GM18873 (cell line): ENCODE data around the gene ZBTB4.
"Not testable (repeated sequence)": the region's sequence is repeated elsewhere in the genome, so short reads cannot be mapped to it uniquely, and the experiment has no call there.

Source experiments
- ATAC-seq: cut with Tn5 transposase; IDR thresholded peaks from one replicate; pipeline ENCODE4 v1.9.1; 2021; ENCODE audit warnings: mild to moderate bottlenecking, moderate library complexity, moderate number of reproducible peaks; ENCODE audit not compliant: unreplicated experiment, low FRiP score

Gene ZBTB4

DNA sequence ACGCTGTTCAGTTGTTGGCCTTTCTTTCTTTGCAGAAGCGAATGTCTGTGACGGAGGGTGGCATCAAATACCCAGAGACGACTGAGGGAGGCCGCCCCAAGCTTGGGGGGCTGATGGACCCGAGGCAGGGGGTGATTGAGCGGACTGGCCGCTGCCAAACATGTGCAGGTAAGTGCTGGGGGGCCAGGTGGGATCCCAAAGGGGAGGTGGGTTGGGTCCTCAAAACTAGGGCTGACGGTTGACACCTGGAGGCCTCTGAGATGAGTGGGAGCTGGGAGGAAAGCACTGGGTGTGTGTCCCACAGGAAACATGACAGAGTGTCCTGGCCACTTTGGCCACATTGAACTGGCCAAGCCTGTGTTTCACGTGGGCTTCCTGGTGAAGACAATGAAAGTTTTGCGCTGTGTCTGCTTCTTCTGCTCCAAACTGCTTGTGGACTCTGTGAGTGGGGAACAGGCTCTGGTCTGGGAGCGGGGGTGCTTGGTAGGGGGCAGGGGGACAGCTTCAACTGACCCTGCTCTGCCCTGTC lies 16.5 kb upstream of the ZBTB4 start:
- no peak for ATAC-seq

DNA sequence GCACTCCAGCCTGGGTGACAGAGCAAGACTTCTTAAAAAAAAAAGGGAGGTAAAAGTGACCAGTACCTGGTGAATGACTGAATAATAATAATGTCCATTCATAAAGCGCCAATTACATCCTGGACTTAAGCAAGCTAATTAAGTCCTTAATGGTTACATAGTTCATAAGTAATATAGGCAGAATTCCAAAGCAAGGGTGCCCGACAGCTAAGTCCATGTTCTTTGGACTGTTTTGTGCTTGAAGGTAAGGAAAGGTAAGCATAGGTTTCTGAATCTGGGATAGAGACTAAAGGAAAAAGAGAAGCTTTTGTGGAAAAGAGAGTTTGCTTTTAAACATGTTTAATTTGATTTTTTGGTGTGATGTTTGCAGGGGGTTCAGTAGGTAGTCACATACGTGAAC lies 14.5 kb upstream of the ZBTB4 start:
- ATAC-seq = no peak

DNA sequence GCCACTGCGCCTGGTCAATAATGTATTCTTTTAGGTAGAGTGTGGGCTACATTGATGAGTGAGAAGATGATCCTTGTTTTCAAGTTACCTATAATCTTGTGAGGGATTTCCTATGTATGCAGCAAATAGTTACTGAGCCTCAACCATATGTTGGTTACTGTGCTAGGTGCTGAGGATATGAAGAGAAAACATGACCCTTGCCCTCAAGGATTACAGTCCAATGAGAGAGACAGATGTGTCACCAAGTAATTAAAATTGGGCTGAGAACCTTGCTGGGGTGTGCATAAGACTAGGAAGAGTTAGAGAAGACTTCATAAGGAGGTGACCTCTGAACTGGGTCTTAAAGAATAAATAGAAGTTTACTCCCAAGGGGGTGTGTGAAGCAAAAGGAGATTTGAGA lies 12.2 kb upstream of the ZBTB4 start:
- ATAC-seq = no peak

DNA sequence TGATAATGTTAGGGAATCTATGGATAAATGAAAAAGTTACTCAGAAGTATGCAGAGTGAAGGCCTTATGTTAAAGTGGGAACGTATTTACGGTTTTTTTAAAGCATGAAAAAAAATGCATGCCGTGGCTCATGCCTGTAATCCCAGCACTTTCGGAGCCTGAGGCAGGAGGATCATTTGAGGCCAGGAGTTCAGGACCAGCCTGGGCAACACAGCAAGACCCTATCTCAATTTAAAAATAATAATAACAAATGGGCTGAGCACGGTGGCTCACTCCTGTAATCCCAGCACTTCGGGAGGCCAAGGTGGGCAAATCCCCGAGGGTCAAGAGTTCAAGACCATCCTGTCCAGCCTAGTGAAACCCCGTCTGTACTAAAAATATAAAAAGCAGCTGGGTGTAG lies 10.7 kb upstream of the ZBTB4 start:
- no peak for ATAC-seq

DNA sequence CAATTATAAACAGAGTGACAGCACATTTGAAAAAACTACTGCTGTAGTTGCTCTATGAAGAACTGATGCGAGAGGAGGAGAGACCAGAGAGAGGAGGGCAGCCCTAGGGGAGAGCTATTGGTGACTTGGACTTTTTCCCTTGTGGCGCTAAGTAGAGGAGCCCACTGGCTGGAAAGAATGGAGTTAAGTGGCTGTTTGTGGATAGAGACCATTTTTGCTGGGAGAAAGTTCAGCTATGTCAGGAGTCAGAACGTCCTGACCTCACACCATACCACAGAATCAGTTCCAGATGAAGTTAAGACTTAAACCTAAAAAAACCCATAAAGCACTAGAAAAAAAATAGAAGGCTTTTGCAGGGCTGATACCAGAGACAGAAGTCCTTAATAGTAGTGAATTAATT lies 6.8 kb upstream of the ZBTB4 start:
- ATAC-seq = no peak

DNA sequence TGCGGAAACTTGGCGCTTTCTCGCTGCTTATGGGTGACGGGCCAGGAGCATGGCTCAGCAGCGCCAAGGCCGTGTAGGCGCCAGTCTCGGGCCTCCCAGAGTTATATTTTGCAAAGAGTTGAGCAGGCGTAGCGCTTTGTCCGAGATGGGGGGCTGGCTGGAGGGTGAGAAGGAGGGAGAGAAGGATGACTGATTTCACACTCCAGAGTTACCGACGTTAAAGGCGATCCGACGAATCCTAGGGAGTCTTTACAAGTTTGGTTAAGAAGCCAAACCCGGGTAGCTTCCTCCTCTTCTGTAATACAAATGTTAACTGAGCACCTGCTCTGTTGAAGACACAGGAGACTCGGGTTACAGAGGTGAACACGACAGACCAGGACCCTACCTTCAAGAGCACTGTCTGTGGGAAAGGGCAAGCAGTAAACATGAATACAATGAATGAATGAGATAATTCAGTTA lies 5.5 kb upstream of the ZBTB4 start:
- no peak for ATAC-seq

DNA sequence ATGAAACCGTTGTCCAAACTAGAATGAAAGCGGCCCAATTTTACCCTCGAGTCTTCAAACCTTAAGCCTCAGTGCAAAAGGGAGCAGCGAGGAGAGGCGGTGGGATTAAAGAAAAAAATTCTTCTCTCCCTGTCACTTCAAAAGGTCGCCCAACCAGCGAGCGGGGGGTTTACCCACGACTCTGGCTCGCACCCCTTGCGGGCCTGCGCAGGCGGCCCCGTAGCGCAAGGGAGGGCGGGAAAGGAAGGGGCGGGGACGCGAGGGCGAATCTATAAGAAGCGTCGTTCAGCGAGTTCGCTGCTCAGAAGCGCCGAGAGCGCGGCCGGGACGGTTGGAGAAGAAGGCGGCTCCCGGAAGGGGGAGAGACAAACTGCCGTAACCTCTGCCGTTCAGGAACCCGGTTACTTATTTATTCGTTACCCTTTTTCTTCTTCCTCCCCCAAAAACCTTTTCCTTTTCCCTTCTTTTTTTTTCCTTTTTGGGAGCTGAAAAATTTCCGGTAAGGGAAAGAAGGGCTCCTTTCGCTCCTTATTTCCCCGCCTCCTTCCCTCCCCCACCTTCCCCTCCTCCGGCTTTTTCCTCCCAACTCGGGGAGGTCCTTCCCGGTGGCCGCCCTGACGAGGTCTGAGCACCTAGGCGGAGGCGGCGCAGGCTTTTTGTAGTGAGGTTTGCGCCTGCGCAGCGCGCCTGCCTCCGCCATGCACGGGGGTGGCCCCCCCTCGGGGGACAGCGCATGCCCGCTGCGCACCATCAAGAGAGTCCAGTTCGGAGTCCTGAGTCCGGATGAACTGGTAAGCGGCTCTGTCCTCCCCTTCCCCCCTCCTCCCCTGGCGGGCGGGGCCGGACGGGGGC lies 4.9 kb upstream of the ZBTB4 start, which contains the start of gene POLR2A:
Gene POLR2A (plus strand): TSS at position 300 of the 852 bp plus-strand sequence.
- peak; percentile 54 for ATAC-seq

DNA sequence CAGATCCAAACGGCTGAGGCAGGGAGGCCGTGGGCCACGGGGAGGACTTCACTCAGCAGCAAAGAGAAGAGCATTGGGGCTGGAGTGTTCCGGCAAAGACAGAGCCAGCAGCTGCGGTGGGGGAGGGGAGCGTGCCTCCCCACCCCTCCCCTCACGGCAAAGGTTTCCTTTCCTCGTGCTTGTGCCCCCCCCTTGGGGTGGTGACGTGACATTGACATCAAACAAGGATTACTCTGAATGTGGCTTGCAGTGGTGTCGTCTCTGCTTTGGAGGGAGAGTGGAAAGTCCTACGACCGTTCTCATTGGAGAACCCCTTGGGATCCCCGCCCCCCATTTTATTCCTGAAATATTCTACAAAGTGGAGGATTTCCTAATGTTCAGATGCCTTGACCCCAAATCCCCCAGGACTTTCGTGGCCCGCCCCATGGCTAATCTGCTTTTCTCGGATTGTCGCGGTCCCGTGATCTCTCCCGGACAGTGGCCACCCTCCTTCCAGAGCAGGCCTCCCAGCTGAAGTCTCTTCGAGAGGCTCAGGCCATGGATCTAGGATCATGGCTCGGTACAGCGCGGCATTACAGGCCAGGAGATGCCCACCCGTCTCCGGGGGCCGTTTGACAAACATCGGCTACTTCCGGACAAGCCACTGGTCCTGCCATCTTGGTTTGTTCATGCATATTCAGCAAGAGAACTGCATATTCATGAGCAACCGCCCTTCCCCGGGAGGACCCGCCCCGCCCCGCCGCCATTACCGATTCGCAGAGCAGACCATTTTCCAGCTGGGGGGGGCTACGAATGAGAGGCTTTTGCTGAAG lies 4.0 kb upstream of the ZBTB4 start:
- peak; percentile 16 for ATAC-seq

DNA sequence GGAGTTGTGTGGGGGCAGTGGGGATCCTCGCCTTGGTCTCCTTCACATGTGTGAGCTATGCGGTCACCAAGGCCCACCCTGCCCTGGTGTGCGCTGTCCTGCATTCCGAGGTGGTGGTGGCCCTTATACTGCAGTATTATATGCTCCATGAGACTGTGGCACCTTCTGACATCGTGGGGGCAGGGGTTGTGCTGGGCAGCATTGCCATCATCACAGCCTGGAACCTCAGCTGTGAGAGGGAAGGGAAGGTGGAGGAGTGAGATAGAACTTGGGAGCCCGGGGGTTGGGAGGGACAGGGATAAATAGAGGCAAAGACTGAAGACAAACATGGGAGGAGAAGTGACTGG lies 3.3 kb upstream of the ZBTB4 start:
- not testable (repeated sequence) for ATAC-seq

DNA sequence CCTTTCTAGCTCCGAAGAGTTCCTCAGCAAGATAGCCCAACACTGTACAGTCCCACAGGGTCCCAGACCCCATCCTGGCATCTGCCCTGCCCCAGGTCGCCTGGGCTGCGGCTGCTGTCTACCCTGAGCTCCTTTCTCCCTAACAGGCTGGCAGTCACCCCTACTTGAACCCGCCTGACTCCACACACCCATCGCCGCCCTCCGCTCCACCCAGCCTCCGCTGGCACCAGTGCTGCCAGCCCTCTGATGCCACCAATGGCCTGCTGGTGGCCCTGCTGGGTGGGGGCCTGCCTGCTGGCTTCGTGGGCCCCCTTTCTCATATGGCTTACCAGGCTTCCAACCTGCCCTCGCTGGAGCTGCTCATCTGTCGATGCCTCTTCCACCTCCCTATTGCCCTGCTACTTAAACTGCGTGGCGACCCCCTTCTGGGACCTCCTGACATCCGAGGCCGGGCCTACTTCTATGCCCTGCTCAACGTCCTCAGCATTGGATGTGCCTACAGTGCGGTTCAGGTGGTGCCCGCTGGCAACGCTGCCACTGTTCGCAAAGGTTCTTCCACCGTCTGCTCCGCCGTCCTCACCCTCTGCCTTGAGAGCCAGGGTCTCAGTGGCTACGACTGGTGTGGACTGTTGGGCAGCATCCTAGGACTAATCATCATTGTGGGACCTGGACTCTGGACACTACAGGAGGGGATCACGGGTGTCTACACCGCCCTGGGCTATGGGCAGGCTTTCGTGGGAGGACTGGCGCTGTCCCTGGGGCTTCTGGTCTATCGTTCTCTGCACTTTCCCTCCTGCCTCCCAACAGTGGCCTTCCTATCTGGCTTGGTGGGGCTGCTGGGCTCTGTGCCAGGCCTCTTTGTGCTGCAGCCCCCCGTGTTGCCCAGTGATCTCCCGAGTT lies 2.7 kb upstream of the ZBTB4 start:
- ATAC-seq = not testable (repeated sequence)

DNA sequence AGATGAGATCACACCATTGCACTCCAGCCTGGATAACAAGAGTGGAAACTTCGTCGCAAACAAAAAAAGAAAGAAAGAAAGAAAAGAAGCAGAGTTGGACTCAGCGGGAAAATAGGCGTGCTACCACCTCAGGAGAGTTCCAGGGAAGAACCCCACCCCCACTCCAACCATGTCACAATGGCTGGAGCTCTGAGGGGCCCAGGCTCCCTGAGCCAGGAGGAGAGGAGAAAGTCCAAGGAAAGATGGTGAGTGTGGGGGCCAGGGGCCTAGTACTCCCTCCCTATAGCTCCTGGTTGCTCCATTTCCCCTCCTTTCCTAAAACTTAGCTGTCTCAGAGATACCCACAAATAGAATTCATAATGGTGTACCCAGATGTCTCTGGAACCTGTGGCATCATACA lies 1.8 kb upstream of the ZBTB4 start, which contains the start of gene SLC35G6:
Gene SLC35G6 (plus strand): TSS at position 172 of the 400 bp plus-strand sequence. CDS start 71 bp downstream, at position 243.
- not testable (repeated sequence) for ATAC-seq

DNA sequence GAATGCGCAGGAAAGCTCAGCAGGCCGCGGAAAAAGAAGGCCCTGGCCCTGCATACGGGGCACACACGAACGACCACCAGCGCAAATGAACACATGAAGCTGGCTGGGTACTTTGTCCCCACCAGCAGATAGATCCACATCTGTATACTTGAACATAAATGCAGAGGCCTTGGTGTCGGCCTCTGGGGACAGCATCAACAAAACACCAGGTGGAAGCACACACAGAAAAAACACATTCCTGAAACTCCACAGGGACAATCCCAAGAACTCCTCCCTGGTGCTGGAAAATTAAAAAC lies 606 bp upstream of the ZBTB4 start:
- no peak for ATAC-seq

DNA sequence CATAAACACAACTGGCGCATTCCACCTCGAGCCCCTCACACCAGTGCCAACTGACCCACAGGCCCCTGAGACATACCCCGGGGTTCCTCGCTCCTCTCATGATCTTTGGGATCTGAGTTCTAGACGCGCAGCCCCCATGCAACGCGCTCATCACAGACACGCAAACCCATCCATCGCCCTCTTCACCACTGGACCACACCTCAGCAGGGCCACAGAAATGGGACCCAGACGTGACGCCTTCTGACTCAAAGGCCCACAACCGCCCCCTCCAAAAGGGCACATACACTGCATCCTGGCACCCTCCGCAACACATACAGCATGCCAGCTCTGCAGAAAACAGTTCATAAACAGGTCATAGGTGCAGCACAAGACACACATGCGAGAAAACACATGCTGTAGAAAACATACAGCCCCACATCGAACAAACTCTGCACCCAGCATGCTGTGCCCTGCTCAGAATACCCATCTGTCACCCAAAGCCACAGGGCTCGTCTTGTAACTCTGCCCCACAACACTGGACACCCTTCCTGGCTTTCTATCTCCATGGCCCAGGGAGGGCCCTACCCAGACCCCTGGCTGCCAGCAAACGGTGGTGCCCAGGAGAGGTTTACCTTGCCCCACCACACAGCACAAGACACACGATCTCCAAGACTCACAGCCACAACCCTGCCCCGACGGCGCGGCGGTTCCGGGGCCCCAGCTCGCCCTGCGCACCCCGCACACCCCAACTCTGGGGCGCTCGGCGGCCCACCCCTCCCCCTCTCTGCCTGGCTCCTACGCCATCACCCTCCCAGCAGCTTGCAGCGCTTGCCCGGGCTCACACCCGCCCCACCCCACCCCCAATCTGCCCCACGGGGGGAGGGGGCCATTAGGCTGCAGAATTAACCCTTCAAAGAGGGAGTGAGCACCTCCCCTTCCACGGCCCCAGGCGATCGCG lies 887 bp downstream of the ZBTB4 start:
- no peak for ATAC-seq

DNA sequence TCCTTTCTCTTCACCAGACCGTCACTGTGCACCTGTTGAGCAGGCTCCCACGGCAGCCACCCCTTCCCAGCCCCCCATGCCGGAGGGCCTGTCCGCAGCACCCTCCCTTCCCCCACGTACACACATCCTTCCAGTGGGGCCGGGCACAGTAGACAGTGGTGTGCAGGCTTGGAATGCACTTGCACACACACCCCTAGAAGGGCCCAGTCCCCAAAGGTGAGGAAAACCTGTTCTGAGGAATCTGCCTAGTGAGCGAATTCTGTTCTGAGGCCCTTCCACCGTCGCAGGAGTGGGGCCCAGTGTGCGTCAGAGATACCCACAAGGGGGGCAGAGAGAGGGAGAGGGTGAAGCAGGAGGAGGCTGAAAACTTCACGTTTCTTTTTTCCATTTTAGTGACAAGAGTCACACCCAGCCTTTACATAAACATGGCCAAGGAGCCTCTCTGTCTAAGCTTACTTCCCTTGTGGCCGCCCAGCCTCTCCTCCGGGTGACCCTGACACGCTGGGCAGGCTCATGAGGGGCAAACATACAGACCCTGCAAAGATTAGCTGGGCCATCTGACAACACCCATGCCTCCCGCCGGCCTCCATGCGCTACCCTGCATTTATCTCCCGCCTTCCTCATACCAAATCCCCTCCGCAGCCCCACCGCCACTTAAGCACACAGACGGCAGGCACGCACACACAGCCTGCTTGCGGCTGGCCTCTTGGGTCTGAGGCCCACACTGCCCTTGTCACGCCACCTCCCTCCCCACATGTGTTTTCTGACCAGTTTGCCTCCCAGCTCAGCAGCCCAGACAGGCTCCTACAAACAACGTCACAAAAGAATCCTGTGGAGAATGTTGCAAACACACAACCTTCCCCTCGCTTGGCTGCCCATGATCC lies 1.8 kb downstream of the ZBTB4 start:
- ATAC-seq = no peak

DNA sequence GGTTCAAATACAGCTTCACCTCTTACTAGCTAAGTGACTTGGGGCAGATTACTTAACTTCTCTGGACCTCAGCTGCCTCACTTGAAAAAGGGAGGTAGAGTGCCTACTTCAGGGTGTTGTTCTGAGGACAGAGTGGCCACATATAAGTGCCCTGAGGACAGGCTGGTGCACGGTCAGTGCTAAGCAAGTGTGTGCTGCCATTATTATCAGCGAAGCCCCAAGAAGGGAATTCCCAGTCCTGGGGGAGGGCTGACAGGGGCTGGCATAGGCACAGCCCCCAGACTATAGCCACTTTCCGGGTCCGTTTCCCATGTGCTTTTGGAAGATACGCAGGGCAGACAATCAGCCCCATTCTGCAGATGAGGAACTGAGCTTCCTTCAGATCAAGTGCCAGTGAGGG lies 2.5 kb downstream of the ZBTB4 start:
- ATAC-seq = no peak

DNA sequence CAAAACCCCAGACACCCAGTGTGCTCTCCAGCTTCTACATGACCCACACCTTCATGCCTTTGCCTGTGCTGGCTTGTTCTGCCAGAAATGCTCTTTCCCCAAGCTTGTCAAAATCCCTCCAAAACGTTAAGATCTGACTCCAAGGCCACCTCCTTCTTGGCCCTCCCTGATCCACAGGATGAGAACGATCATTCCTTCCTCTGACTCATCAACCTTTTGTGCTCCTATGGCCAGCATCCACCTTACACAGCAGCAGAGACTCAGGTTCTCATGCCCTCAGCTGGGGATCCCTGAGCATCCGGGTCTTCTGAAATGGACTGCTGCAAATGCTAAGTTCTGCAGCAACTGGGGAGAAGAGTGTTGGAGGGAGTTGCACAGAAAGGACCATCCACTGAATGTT lies 2.9 kb downstream of the ZBTB4 start:
- ATAC-seq = no peak

DNA sequence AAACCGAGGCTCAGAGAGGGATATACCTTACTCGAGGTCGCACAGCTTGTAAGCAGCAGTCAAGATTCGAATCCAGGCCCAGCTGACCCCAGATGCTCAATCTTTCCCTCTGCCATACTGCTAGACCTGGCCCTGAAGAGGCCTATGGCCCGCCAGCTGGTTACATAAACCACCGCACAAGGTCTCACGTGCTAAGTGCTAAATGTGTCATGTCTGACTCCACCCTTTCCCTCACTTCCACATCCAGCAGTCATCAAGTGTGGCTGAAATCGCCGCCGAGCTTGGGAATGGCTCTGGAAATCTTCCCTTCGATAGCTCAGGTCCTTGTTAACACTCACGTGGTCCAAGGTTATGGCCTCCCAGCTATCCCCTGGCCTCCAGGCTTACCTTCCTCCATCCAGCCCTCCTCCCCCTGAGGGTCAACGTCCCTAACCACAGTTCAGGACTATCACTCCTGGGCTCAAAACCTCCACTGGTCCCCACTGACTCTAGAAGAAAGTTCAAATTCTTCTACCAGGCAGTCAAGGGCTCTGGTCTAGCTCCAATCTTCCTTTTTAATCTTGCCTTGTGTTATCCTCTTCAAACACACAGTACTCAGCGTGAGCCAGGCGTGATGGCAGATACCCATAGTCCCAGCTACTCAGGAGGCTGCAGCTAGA lies 3.5 kb downstream of the ZBTB4 start:
- ATAC-seq = no peak

DNA sequence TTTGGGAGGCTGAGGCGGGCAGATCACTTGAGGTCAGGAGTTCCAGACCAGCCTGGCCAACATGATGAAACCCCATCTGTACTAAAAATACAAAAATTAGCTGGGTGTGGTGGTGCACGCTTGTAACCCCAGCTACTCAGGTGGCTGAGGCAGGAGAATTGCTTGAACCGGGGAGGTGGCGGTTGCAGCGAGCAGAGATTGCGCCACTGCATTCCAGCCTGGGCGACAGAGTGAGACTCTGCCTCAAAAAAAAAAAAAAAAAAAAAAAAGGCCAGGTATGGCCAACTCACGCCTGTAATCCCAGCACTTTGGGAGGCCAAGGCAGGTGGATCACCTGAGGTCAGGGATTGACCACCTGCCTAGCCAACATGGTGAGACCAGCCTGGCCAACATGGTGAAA lies 4.7 kb downstream of the ZBTB4 start:
- ATAC-seq = not testable (repeated sequence)
